SK-N-SH (cell line): Measurements from ENCODE around the gene EXOC4. TPM values are rescaled to one million over a fixed set of nuclear protein-coding genes. Genes with fewer than 3 reads are reported as not detected.

Source experiments
- CTCF ChIA-PET: fragments of 300-600, 350-600 bp; formaldehyde crosslinking; extraction: SDS; loops from one replicate; lab custom pipeline; 2021; lab: Yijun Ruan, JAX
- POLR2A ChIA-PET: fragments of 350-600 bp; sonication (Branson Sonifier 250); formaldehyde crosslinking; extraction: SDS; loops from one replicate; lab custom pipeline; 2020; ENCODE audit warnings: antibody characterized with exemption, inconsistent platforms; lab: Yijun Ruan, JAX
- DNase-seq: peaks from one replicate; pipeline ENCODE4 v3.0.0; 2012
- H2AFZ ChIP-seq: fragments of 200-600 bp; sonication (generic); 2 replicates; pipeline ENCODE4 v1.8.1; 2016; ENCODE audit warnings: antibody characterized with exemption, mild to moderate bottlenecking, low read depth
- H3F3A ChIP-seq: fragments of 200-600 bp; sonication (generic); replicated peaks from 2 replicates; pipeline ENCODE3; 2016; ENCODE audit warnings: antibody characterized with exemption, mild to moderate bottlenecking; ENCODE audit not compliant: insufficient read depth
- H3K27ac ChIP-seq, 2 experiments: fragments of 200-500 bp in 1 of 2; fragments of 200-600 bp in 1 of 2; sonication (Bioruptor generic) in 1 of 2; sonication (generic), shearing (Covaris generic) in 1 of 2; 2 replicates each; pipeline versions ENCODE4 v1.5.1 to v1.6.1; 2014 to 2016; ENCODE audit warnings: low read depth in 2 of 2, inconsistent platforms in 1 of 2, low read length in 1 of 2, mild to moderate bottlenecking in 1 of 2, mixed read lengths in 1 of 2
- H3K27me3 ChIP-seq: fragments of 200-600 bp; sonication (generic), shearing (Covaris generic); 2 replicates; pipeline ENCODE4 v1.6.1; 2016; ENCODE audit warnings: mixed run types; ENCODE audit not compliant: insufficient read depth
- H3K36me3 ChIP-seq, 2 experiments: fragments of 200-500 bp in 1 of 2; fragments of 200-600 bp in 1 of 2; sonication (Bioruptor generic) in 1 of 2; sonication (generic) in 1 of 2; replicated peaks in 1 of 2; 2 replicates each; pipeline versions ENCODE3 to v1.5.1; 2014 to 2016; ENCODE audit warnings: low read length in 1 of 2, mild to moderate bottlenecking in 1 of 2; ENCODE audit not compliant: insufficient read depth in 2 of 2, control insufficient read depth in 1 of 2
- H3K4me1 ChIP-seq, 2 experiments: fragments of 200-500 bp in 1 of 2; fragments of 200-600 bp in 1 of 2; sonication (Bioruptor generic) in 1 of 2; sonication (generic), shearing (Covaris generic) in 1 of 2; 2 replicates each; pipeline versions ENCODE4 v1.5.1 to v1.6.1; 2014 to 2016; ENCODE audit warnings: low read depth in 1 of 2, low read length in 1 of 2, mixed run types in 1 of 2; ENCODE audit not compliant: insufficient read depth in 2 of 2, control insufficient read depth in 1 of 2
- H3K4me2 ChIP-seq: fragments of 200-600 bp; sonication (generic), shearing (Covaris generic); 2 replicates; pipeline ENCODE4 v1.6.1; 2017; ENCODE audit warnings: mixed run types
- H3K4me3 ChIP-seq, 2 experiments: fragments of 200-500 bp in 1 of 2; fragments of 200-600 bp in 1 of 2; sonication (Bioruptor generic) in 1 of 2; sonication (generic), shearing (Covaris generic) in 1 of 2; 2 replicates each; pipeline versions ENCODE4 v1.5.1 to v1.8.1; 2014 to 2016; ENCODE audit warnings: low read depth in 2 of 2, inconsistent platforms in 1 of 2, low read length in 1 of 2, mild to moderate bottlenecking in 1 of 2, mixed read lengths in 1 of 2, moderate library complexity in 1 of 2
- H3K79me2 ChIP-seq: fragments of 200-600 bp; sonication (generic); 2 replicates; pipeline ENCODE4 v1.8.1; 2017; ENCODE audit warnings: mild to moderate bottlenecking; ENCODE audit not compliant: insufficient read depth
- H3K9ac ChIP-seq: fragments of 200-600 bp; sonication (generic); 2 replicates; pipeline ENCODE4 v1.6.1; 2017; ENCODE audit warnings: mixed run types
- H3K9me2 ChIP-seq: fragments of 200-600 bp; sonication (generic); 2 replicates; pipeline ENCODE4 v1.6.1; 2017; ENCODE audit warnings: mixed run types
- H3K9me3 ChIP-seq: fragments of 200-600 bp; sonication (generic); 2 replicates; pipeline ENCODE4 v1.6.1; 2017; ENCODE audit warnings: mixed run types, mild to moderate bottlenecking, moderate library complexity
- H4K20me1 ChIP-seq: fragments of 200-600 bp; sonication (generic); 2 replicates; pipeline ENCODE4 v1.6.1; 2017; ENCODE audit warnings: mild to moderate bottlenecking, mixed run types; ENCODE audit not compliant: insufficient read depth
- EP300 ChIP-seq, 2 experiments: IDR thresholded peaks; 2 replicates each; pipeline versions ENCODE4 v1.4.0 to v1.6.1; 2012; ENCODE audit warnings: borderline replicate concordance in 1 of 2, low read depth in 1 of 2, low read length in 1 of 2
- EZH2phosphoT487 ChIP-seq: fragments of 200-600 bp; sonication (generic); IDR thresholded peaks from 2 replicates; pipeline ENCODE4 v1.6.1; 2017; ENCODE audit warnings: low read depth, mixed run types, mild to moderate bottlenecking, antibody characterized with exemption, moderate library complexity, borderline replicate concordance
- FOSL2 ChIP-seq: IDR thresholded peaks from 2 replicates; pipeline ENCODE4 v1.4.0; 2012; ENCODE audit warnings: low read depth, mild to moderate bottlenecking, moderate library complexity, borderline replicate concordance
- GATA2 ChIP-seq: sonication (generic); formaldehyde crosslinking; IDR thresholded peaks from 2 replicates; pipeline ENCODE4 v1.5.0; 2020; ENCODE audit warnings: mild to moderate bottlenecking, missing genetic modification reagents
- IRF3 ChIP-seq: fragments of 150-350 bp; IDR thresholded peaks from 2 replicates; pipeline ENCODE4 v1.6.1; 2016; ENCODE audit warnings: mild to moderate bottlenecking, low read depth, low read length
- JUND ChIP-seq: IDR thresholded peaks from 2 replicates; pipeline ENCODE4 v1.4.0; 2012
- MAX ChIP-seq: IDR thresholded peaks from 2 replicates; pipeline ENCODE4 v1.4.0; 2012; ENCODE audit warnings: low read depth
- MEF2A ChIP-seq: IDR thresholded peaks from 2 replicates; pipeline ENCODE4 v1.4.0; 2012; ENCODE audit warnings: low read depth, borderline replicate concordance
- MXI1 ChIP-seq: IDR thresholded peaks from 2 replicates; pipeline ENCODE4 v1.6.1; 2012; ENCODE audit warnings: mild to moderate bottlenecking, low read depth, low read length, improper control_type of control experiment
- NRF1 ChIP-seq: IDR thresholded peaks from 2 replicates; pipeline ENCODE4 v1.6.1; 2012; ENCODE audit warnings: low read depth, mild to moderate bottlenecking, low read length
- PBX3 ChIP-seq: IDR thresholded peaks from 2 replicates; pipeline ENCODE4; 2012
- POLR2AphosphoS5 ChIP-seq: IDR thresholded peaks from 2 replicates; pipeline ENCODE4 v1.6.1; 2012; ENCODE audit warnings: low read depth, low read length
- RAD21 ChIP-seq: IDR thresholded peaks from 2 replicates; pipeline ENCODE4 v1.6.1; 2012; ENCODE audit warnings: mild to moderate bottlenecking, low read length
- RCOR1 ChIP-seq: fragments of 150-350 bp; IDR thresholded peaks from 2 replicates; pipeline ENCODE4 v1.6.1; 2017; ENCODE audit warnings: antibody characterized with exemption, low read length
- RFX5 ChIP-seq: IDR thresholded peaks from 2 replicates; pipeline ENCODE4 v1.6.1; 2012; ENCODE audit warnings: mild to moderate bottlenecking, improper control_type of control experiment, low read length
- SIN3A ChIP-seq: IDR thresholded peaks from 2 replicates; pipeline ENCODE4 v1.6.1; 2012; ENCODE audit warnings: low read depth, mild to moderate bottlenecking, low read length, moderate library complexity, borderline replicate concordance
- SMC3 ChIP-seq: IDR thresholded peaks from 2 replicates; pipeline ENCODE4 v1.6.1; 2012; ENCODE audit warnings: low read depth, low read length, improper control_type of control experiment
- TCF12 ChIP-seq: IDR thresholded peaks from 2 replicates; pipeline ENCODE4 v1.4.0; 2012
- TEAD4 ChIP-seq: IDR thresholded peaks from 2 replicates; pipeline ENCODE4 v1.4.0; 2012; ENCODE audit warnings: mild to moderate bottlenecking, borderline replicate concordance; ENCODE audit not compliant: insufficient read depth
- USF1 ChIP-seq: IDR thresholded peaks from 2 replicates; pipeline ENCODE4 v1.4.0; 2012; ENCODE audit warnings: low read depth, borderline replicate concordance
- YY1 ChIP-seq: IDR thresholded peaks from 2 replicates; pipeline ENCODE4 v1.4.0; 2012; ENCODE audit warnings: low read depth, mild to moderate bottlenecking
- WGBS: methylation state at CpG from one replicate; pipeline ENCODE4 v1.1.6; 2017; ENCODE audit warnings: low lambda C conversion rate; 5-methylcytosine and 5-hydroxymethylcytosine counted together
- polyA plus RNA-seq, 3 experiments: library from polyadenylated mRNA; depleted of rRNA; stranded (reverse); fragments of >200 nt; gene quantifications; 2 replicates each; pipeline ENCODE4 v1.2.3, GENCODE V29; 2012
- TF ChIP-seq, protein P1 (sequence below): IDR thresholded peaks from 2 replicates; pipeline ENCODE4 v1.4.0; 2012; ENCODE audit warnings: low read depth, borderline replicate concordance

EXOC4 gene
- polyA plus RNA-seq, 1 of the 3 experiments (the other 2 are of a cell fraction), result 37.3 TPM

DNA sequence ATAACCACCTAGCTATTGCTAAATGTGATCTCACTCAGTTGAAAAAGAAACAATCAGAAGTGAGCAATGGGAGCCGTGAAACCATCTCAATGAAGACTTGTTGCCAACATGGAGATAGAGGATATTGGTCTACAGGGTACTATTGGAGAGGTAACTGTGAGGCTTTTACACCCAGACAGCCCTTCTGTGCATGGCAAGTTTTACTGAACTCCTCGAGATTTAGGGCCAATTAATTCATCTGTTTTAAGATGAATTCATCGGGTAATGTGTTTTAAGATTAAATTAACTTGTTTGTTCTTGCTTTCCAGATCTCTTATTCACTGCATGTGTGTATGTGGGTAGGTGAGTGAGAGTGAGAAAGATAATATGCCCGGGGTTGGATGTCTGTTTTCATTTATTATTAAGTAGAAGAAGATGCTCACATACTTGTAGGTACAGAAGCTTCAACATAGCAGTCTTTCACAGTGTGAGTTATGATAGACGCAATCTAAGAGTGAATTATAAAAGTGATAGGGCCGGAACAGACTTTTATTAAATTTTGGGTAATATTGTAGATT, 323.8 kb downstream of the EXOC4 start:
- H3K27me3 ChIP-seq, result no peaks in the 10 kb centered on the region
- WGBS, result 53% methylated on average over 6 of the region's 6 CpGs
- no peaks in the 10 kb centered on the region for H3K9me3 ChIP-seq
- no peak overlapping the region for H3K4me2 ChIP-seq
- H3K9ac ChIP-seq, result no peak overlapping the region
- no peaks in the 10 kb centered on the region for H3K79me2 ChIP-seq
- H3K36me3 ChIP-seq, result no peaks in the 10 kb centered on the region
- H4K20me1 ChIP-seq, result no peaks in the 10 kb centered on the region
- peak; percentile 43 for DNase-seq
- no peaks in the 10 kb centered on the region for H3F3A ChIP-seq
- peak in 1 of 2 experiments; percentile 78; a peak in 1 of 4 replicates for TF ChIP-seq EP300 (IDR thresholded peaks at IDR 0.05; ENCODE audit: borderline replicate concordance in 1 of 2, low read depth in 1 of 2, low read length in 1 of 2)
- no peak for TF ChIP-seq YY1
- TF ChIP-seq JUND, result no peak
- TF ChIP-seq GATA2 (CRISPR knock-in tag), result peak; percentile 53
- TF ChIP-seq SMC3, result no peak
- no peak for TF ChIP-seq PBX3
- TF ChIP-seq RCOR1, result peak; percentile 90
- no peak for TF ChIP-seq TEAD4
- TF ChIP-seq, all 33 proteins: peak for 3
- Histone ChIP-seq H3K9me2 (no peaks in the 10 kb centered on the region), H2AFZ (no peak overlapping the region), H3K4me3 (no peak overlapping the region), H3K4me1 (peaks cover 0 to 43% of the 10 kb centered on the region in 2 experiments; a peak in 2 of 4 replicates), H3K27ac (peak overlapping the region in 1 of 2 experiments; percentile 98; a peak in 2 of 4 replicates)
- CTCF ChIA-PET, result interaction anchor here (1.1 to 1.3 kb wide), 2 partner anchors 9 to 11 kb away, joined by 3 to 4 read pairs; no protein-coding TSS in a partner anchor
- POLR2A ChIA-PET, result no interaction called here

- Histone ChIP-seq H3K79me2 (no peaks in the 10 kb centered on the region), H3K36me3 (no peaks in the 10 kb centered on the region), H3K27ac (peak overlapping the region; percentile 9 to 32; a peak in 3 of 4 replicates), H3K4me1 (peaks cover 9 to 14% of the 10 kb centered on the region in 2 experiments; a peak in 2 of 4 replicates), H3F3A (peaks cover 5% of the 10 kb centered on the region), H3K9me2 (no peaks in the 10 kb centered on the region), H3K27me3 (no peaks in the 10 kb centered on the region), H3K9me3 (no peaks in the 10 kb centered on the region), H3K4me3 (no peak overlapping the region), H2AFZ (no peak overlapping the region), H3K4me2 (no peak overlapping the region; the same call in 1 of the 2 replicates), H3K9ac (no peak overlapping the region; the same call in 1 of the 2 replicates), H4K20me1 (no peaks in the 10 kb centered on the region)
- 65% methylated on average over 4 of the region's 4 CpGs for WGBS
- CTCF ChIA-PET, result no interaction called here
- no peak for DNase-seq
- POLR2A ChIA-PET, result no interaction called here
- TF ChIP-seq MAX (no peak), POLR2AphosphoS5 (no peak), IRF3 (no peak), GATA2 (CRISPR knock-in tag) (no peak), USF1 (no peak), RAD21 (no peak), TCF12 (0 out of 2 replicates have a peak, but pooled peaks have one; percentile 19), SIN3A (no peak), MXI1 (no peak), NRF1 (no peak), SMC3 (no peak), FOSL2 (peak; percentile 34; the same call in 1 of the 2 replicates), RFX5 (no peak), MEF2A (no peak), EZH2phosphoT487 (no peak)
- TF ChIP-seq, protein P1, sequence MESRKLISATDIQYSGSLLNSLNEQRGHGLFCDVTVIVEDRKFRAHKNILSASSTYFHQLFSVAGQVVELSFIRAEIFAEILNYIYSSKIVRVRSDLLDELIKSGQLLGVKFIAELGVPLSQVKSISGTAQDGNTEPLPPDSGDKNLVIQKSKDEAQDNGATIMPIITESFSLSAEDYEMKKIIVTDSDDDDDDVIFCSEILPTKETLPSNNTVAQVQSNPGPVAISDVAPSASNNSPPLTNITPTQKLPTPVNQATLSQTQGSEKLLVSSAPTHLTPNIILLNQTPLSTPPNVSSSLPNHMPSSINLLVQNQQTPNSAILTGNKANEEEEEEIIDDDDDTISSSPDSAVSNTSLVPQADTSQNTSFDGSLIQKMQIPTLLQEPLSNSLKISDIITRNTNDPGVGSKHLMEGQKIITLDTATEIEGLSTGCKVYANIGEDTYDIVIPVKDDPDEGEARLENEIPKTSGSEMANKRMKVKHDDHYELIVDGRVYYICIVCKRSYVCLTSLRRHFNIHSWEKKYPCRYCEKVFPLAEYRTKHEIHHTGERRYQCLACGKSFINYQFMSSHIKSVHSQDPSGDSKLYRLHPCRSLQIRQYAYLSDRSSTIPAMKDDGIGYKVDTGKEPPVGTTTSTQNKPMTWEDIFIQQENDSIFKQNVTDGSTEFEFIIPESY, result no peak
Observed at GRCh38 chr7:133582766-133583523, 330.1 kb downstream of the EXOC4 start.
